GM19238 (cell line): ENCODE data around the gene HTR2B.
"Not testable (repeated sequence)": the region's sequence is repeated elsewhere in the genome, so short reads cannot be mapped to it uniquely, and the experiment has no call there.

Source experiments
- DNase-seq: peaks from one replicate; pipeline ENCODE4 v3.0.0; 2011; ENCODE audit warnings: low spot score; ENCODE audit not compliant: insufficient read length

Gene HTR2B

DNA sequence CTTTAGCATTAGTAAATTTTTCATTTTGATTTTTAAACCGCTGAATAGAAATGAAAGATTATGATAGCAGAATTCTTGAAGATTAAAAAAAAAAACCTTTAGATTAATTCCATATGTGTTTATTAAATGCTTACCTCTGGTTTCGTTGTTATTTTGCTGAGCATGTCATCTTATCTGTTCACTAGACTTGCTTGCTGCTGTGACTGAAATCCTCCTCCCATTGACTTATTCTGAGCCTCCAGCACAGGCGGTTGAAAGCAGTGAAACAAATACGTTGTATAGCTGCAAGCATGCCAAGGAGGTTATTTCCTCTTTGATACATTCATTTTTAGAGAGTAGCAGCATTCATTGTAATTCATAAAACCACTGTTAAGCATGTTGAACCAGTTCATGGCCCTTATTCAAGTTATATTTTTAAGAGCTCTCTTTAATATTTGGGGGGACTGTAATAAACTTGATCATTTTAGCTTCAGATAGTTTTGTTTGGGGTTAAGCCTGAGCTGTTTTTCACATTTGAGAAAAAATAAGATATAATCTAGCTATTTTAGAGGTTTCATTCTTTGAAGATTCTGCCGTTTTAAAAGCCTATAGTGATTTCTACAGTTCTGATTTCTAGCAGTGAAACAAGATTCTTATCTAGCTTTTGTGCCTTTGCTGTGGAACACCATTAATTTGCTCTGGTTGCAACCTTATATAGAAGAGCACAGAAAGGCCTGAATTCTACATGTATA, at the start of gene HTR2B:
Gene HTR2B, minus strand, starts transcription at position 205 of the 731 bp plus-strand sequence. CDS start 1,278 bp downstream, outside the sequence.
- DNase-seq: no peak

DNA sequence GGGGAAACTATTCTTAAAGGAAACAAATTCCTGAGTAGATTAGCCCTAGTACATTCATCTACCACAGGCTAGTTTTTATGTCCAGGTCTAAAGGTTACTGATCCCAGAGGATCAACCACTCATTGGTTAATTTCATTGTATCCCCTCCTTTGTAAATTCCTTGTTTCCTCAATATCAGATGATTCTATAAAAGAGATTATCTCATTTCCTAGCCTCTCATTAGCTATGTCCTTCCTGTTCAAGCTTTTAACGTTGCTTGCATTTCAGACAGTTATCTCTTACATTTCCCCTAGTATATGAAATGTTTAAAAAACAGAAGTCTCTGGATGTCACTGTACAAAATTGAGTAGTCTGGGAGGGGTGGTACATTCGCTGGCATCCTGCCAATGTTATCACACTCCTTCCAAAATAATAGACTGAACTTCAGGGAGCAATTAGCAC, 49.4 kb upstream of the HTR2B start:
- no peak for DNase-seq

DNA sequence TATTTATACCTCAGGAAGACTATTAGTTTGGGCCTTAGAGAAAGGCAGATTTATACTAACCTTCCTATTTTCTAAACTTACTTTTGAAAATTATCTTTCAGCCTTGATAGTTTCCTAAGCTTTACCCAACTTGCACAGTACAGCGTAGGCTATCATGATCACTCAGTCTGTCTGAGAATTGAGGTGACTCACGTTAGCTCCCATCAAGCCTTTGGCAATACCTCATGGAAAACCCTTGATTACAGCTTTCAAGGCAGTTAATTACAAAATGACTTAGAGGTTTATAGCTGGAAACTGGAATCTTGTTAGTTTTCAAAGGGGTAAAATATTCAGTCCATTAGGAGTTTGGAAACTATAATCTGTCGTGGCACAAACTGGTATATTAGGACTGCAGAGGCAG, 47.2 kb upstream of the HTR2B start:
- no peak for DNase-seq

DNA sequence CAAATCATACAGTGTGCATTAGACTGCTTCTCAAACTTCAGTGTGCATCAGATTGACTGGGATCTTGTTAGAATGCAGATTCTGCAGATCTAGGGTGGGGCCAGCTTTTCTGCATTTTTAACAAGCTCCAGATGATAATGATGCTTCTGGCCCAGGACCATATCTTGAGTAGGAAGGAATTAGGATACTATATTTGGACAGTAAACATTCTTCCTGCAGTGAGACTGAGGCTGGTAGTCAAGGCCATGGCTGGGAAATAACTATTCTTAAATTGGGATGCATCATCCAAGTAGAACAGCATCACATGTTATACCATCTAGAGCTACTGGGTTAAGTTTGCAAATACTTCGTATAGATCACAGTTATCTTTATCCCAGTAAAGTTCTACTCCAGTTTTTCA, 45.2 kb upstream of the HTR2B start:
- no peak for DNase-seq

DNA sequence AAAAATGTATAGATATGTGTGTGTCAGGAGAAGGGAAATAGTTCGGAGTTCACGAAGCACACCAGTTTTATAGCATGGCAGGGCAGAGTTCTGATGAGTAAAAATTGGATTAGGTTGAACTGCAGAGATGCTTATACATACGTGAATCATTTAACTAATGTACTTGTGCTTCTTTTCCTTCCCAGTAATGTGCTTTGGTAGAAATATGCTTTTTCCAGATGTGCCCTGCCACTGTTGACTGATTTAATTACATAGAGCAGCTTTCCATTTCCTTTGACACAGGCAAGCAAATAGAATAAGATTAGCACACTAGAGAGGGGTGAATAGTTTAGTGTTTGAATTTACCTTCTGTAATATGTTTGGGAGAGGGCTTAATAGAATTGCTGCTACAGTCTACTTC, 44.6 kb upstream of the HTR2B start:
- DNase-seq: no peak

DNA sequence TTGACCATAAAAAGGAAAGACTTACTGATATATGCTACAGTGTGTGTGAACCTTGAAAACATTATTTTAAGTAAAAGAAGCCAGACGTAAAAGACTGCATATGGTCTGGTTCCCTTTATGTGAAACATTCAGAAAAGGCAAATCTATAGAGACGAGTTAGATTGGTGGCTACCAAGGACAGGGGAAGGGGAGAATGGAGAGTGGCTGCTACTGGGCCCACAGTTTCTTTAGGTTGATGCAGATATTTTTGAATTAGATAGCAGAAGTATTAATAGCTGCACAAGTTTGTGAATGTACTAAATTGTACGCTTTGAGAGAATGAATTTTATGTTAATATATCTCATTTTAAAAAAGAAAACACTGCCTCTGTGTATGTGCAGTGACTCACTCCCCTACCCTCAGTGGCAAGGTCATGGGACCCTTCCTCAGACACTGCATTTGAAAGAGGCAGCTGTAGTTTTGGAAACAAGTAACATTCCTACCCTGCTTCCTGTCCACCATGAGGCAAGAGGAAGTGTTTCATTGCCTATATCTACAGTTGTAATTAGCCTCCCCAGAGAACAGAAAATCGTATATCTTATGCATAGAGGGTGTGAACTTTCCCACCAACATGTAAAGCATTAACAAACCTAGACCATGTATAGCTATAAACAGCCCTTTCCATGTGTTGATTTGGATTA, 43.8 kb upstream of the HTR2B start:
- no peak for DNase-seq

DNA sequence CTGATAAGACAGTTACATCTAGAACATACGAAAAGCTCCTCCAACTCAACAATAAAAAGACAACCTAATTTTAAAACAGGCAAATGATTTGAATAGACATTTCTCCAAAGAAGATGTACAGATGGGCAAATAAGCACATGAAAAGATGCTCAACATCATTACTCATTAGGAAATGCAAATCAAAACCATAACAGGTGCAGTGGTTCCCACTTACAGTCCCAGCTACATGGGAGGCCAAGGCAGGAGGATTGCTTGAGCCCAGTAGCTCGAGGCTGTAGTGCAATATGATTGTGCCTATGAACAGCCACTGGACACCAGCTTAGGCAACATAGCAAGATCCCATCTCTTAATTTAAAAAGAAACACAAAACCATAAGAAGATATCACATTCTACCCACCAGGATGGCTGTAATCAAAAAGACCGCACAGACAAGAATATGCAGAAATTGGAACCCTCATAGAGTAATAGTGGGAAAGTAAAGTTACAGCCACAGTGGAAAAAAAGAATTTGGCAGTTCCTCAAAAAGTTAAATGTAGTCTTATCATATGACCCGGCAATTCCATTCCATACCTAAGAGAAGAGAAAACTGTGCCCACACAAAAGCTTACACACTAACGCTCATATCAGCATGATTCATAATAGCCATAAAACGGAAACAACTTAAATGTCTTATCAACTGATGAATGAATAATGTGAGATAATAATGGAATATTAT, 43.1 kb upstream of the HTR2B start:
- DNase-seq: no peak

DNA sequence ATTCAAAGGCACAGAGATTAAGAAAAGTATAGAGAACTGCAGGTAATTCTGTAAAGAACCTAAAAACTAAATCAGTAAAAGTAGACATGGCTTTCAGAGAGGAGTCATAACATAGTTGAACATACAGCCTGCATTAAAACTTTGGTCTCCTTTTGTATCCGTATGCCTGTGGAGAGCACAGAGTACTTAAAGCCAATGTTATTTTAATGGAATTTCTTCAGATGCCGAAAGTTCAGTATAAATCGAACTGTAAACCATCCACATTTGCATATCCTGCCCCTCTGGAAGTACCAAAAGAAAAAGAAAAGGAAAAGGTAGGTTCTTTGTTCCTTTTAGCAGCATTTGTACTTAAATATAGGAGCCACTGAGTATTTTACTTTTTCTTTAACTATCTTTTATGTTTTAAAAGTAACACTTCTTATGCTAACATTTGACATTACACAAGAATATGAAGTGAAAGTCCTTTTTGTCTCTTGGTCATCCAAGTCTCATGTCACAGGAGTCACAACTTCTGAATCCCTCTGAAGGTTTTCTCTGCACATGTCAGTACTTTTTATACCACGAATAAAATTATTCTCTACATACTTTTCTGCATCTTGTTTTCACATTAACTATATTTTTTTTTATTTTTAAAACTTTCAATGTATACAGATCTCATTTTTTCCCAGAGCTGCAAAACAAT, 38.7 kb upstream of the HTR2B start:
- DNase-seq: no peak

DNA sequence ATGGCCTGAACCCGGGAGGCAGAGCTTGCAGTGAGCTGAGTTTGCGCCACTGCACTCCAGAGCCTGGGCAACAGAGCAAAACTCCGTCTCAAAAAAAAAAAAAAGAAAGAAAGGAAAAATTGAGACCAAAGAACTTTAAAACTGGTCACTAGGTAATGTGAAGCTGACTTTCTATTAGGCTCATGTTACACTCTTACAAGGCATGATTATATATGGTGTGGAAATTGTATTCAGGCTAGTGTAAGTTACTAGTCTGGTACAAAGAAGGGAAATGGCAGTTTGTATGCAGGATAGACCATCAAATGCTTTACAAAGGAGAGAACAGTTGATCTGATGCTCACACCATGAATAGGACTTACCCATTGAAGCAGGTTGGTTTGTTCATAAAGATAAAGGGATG, 38.2 kb upstream of the HTR2B start:
- DNase-seq: no peak

DNA sequence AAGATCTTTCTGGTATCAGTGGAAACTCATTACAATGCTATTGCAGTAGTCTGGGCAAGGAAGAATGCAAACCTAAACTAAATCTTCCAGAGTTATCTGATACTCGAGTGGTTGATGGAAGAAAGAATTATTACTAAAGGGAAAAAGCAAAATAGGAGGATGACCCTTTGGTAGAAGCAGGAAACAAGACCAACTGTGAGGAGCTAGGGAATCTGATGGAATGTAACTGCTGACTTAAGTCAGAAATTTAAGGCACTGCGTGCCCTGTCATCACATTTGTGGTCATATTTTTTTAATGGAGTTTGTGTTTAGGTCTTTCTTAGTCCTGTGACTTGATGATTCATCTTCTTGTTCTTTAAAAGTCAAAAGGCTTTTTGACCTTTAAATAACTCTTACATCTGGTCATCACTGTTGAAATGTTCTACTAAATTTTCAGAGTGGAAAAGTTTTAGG, 37.1 kb upstream of the HTR2B start:
- DNase-seq: no peak

DNA sequence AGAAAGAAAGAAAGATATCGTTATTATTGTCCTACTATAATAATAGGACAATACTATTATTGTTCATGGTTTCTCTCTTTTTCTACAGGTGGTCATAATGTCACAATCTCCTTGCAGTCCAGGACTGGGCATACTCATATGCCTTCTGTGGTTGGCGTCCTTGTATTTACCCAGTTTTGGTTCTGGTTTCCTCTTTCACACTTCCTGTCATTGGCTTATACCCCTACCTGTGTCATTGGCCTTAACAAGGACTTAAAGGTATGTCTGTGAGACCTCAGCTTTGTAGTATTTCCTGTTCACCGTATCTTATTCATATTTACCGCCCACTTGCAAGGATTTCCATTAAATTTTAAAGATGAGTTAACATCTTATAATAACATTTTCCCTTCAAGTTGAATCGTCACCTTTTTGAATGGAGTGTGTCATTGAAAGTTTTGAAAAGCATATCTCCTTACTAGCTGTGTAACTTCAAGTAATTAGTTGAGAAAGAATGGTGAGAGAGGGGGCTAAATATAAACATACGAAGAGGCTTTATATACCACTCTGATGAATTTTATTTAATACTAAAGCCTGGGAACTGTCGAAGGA, 36.5 kb upstream of the HTR2B start:
- no peak for DNase-seq

DNA sequence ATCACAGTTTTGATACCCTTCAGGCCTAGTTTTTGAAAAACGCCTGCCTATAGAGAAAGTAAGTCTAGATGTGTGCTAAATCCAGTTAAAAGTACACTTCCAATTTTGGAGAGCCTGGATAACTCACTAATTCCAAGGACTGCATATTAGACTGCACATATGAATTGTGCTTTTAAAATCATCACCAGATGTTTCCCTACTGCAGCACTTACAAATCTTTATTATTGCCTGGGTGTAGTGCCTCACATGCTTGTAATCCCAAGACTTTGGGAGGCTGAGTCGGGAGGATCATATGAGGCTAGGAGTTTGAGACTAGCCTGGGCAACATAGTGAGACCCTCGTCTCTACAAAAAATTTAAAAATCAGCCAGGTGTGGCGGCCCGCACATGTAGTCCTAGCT, 35.9 kb upstream of the HTR2B start:
- DNase-seq: no peak

DNA sequence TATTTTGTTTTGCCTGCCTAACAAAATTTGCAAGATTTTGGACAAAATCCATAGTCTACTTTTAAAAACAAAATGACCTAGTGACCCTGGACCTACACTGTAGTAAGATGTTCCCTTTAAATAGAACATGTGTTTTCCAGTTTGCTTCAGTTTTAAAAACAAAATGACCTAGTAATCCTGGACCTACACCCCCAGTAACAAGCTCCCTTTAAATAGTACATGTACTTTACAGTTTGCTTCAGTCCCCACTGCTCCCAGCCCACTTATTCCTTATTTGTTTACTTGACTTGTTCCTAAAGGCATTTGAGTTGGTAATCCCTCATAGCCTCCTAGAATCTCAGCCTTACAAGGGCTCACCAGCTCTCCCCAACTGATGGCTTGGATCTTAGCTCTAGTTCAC, 34.5 kb upstream of the HTR2B start:
- DNase-seq: no peak

DNA sequence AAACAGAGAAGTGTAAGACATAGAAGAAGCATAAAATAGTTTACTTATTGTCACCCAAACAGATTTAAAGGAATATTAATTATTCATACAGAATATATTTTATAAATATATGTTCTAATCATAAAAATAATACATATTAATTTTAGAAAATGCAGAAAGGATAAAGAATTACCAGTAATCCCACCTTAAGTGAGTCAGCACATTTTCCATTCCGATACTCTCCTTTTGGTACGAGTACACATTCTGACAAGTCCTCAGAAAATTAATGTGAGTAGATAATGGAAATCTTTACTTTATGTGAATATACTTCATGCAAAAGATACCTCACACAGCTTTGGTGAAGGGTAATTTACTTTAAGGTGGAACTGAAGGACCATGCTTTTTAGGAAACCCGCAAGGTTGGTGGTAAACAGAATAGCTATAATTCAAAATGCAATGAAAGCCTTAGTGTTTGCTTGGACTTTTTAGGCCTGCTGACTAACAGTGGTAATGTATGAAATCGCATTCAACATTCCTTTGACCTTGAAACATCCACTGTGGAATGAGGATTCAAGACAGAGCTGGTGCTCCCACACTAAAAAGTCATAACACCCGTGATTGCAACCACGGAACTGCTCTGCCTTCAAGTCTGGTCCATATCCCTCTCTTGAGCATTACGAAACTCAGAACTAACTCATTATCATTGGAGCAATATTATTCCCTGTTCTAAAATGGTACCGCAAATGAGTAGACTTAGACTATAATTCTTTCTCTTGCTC, 28.1 kb upstream of the HTR2B start:
- DNase-seq: no peak

DNA sequence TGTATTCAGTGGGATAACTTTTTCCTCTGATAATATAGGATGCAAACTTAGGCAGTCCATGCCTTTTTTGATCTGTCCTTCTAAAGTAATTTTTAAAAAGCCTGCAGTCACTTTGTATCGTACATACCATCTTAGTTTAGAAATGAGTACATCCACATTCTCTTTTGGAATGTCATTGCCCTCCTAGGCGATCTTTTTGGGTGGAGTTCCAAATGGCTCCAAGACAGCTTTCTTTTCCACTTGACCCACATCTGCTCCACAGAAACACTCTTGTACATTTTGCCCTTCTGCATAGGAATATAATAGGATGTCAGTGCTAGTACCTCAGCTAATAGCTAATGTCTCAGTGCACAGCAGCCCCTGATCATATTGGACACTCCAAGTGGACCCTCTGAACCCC, 21.8 kb upstream of the HTR2B start:
- DNase-seq: no peak

DNA sequence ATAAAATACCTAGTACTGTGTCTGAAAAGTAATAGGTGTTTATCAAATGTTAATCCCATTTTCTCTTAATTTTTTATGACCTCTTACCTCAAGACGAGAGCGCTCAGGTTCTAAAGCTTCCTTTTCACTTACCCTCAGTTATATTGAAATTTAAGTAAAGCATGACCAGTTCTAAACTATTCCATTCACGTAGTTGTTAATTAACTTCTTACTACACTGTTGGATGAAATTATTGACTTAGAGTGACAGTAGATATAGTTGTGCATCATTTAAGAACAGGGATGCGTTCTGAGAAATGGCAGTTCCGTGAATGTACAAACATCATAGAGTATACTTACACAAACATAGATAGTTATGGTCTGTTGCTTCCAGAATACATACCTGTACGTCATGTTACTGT, 20.1 kb upstream of the HTR2B start:
- DNase-seq: no peak

DNA sequence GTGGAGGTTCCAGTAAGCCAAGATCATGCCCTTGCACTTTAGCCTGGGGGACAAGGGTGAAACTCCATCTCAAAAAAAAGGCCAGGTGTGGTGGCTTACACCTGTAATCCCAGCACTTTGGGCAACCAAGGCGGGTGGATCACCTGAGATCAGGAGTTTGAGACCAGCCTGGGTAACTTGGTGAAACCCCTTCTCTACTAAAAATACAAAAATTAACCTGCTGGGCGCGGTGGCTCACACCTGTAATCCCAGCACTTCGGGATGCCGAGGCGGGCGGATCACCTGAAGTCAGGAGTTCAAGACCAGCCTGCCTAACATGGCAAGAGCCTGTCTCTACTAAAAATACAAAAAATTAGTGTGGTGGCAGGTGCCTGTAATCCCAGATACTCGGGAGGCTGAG, 16.0 kb upstream of the HTR2B start:
- DNase-seq: not testable (repeated sequence)

DNA sequence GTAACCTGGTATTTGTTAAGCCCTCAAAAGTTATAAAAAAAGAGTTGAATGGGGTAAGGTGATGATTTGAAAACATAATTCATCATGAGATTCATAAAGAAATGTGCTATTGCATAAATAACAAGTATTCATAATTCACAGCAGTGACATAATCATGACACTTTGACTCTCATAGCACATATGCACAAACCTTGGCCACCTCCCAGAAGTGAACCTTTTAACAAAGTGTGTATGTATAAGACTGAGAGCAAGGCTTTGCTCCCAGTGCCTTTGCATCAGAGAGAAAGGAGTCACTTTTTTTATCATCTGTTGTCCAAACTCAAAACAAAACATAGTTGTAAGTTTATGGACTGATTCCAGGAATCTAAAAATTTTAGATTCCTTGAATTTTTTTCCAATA, 15.0 kb upstream of the HTR2B start:
- DNase-seq: no peak

DNA sequence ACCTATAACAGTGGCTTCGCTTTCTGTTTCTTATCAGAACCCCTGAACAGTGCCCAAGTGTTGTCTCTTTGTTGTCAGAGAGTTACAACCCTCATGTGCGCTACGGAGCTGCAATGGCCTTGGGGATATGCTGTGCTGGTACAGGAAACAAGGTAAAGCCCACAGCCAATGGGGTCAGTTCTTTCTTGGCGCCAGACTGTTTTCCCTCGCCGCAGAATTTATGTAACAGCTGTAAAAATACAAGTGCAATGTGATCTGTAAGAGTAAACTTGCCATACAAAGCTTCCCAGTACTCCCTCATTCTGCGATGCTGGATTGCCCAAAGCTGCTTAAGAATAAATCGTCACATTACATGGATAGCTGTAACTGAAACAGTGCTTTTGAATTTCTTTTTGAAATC, 13.9 kb upstream of the HTR2B start:
- no peak for DNase-seq

DNA sequence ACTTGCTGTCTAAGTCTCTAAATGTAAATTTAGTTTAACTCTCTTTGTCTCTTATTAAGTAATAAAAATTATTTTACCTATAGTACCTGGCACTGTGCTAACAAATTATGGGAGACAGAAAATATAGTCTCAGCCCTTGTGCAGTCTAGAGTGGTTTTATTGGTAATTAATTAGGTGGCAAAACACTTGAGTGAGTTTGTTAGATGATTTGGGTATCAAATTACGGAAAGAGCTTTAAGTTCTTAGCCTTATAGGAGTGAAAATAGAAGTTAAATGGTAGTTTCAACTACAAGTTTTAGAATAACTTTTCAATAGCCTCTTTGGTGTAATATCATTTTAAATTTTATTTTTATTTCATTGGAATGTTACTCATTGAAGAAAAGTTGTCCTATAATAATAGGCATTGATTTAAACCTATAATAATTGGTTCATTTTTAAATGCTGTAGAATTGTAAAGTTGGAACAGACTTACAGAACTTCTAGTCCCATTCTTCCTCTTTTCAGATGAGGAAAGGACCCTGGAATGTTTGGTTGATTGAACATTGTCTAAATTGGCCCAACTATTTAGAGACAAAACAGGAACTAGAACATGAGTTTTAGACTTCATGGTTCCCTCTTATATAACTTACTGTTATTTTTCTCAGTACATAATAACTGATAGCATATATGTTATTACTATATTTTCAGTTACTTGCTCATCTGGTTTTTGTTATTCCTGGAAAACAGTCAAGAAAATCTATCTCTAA, 10.2 kb upstream of the HTR2B start:
- DNase-seq: no peak
